ENCODE data around the gene BTBD1.

The BTBD1 gene

DNA sequence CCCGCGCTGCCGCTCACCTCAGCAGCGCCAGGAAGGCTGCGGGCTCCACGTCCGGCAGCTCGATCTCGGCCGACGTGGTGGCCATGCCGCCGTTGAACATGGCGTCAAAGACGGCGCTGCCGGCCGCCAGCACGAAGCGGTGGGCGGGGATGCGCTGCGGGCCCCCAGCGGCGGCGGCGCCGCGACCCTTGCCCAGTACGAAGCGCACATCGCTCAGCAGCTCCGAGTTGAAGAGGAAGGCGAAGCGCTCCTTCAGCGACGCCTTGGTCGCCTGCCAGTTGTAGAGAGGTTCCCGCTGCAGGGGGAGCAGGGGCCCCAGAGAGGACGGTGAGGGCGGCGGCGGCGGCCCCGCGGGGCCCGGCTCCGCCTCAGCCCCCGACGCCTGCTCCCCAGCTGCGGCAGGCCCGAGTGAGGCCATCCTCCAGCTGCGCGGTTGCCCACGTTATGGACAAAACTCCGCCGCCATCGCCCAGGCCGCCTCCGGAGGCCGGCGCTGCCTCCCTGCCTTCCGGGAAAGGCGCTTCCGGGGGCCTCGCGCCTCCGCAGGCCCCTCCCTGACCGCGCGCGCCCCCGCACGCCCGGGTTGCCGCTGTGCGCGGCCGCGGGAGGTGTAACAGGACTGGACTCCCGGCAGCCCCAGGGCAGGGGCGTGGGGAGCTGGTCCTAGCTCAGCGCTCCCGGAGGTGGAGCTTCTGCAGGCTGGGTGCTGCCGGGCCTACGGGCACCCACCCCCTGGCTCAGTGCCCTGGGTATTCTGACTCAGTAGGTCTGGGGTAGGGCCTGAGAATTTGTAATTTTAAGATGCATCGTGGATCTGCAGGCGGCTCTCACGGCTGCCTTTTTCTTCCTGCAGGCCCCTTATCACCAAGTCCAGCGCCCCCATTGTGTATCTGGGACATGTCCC lies at the start of gene BTBD1:
Gene BTBD1, minus strand, starts transcription at position 519 of the 904 bp plus-strand sequence. Its CDS starts 101 bp downstream, at position 418.
- DNase-seq (ENCODE audit: low spot score): peak; percentile 84

DNA sequence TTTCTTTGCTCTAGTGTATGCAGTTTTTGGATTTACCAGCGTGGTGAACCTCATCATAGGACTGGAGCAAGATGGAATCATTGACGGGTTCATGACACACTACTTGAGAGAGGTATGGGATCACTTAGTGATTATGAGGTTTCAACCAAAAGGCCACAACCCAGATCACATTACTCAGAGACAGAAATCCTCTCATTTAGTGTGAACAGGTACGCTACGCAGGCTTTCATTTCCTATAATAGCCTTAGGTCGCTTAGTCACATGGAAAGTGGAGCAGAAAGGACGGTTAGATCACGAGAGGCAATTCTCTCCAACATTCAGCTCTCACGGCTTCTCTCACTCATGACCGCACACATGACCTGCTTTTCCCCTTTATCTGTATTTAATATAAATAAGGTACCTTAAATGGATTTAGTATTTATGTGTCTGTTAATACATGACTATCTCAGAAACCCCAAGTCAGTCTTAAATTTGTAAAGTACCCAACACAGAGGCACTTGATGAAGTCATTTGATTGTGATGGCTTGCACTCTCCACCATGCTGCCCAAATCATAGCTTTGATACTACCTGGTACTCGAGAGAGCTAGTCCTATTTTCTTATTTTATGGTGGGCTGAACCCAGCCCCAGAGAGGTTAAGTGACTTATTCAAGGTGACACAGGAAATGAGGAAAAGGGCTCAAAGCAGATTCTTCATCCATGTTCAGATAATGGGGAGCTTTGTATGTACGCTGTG lies 48.9 kb upstream of the BTBD1 start:
- no peak for DNase-seq (ENCODE audit: low spot score)

DNA sequence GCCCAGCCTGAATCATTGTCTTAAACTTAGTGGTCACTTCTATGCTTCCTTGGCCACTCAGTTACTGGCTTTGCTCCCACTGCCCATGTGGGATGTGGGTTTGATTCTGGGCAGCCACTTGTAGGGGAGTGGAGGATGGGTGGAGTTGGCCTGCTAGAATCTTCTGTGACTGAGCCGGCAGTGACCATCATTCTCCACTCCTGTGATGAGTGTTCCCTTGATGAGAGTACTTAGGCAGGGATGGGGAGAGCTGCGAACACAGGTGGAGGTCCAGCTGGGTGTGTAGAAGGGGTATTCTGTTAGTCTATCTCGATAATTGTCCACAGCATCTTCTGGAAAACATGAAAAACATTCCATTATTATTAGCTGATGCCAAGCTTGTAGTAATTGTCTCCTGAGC lies 48.4 kb upstream of the BTBD1 start:
- DNase-seq (ENCODE audit: low spot score): no peak

DNA sequence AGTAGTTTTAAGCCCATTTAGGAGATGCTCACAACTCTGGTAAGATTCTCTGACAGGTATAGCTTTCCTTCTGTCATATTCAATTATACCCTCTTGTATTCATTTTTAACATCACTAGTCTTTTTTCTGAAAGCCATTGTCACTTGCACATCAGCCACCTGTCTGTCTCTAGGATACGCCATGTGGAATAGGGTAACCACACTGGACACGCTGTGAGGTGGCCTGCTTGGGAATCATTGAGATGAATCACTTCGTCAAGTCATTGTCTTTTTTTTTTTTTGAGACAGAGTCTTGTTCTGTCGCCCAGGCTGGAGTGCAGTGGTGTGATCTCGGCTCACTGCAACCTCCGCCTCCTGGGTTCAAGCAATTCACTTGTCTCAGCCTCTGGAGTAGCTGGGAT lies 47.8 kb upstream of the BTBD1 start:
- DNase-seq (ENCODE audit: low spot score): no peak

DNA sequence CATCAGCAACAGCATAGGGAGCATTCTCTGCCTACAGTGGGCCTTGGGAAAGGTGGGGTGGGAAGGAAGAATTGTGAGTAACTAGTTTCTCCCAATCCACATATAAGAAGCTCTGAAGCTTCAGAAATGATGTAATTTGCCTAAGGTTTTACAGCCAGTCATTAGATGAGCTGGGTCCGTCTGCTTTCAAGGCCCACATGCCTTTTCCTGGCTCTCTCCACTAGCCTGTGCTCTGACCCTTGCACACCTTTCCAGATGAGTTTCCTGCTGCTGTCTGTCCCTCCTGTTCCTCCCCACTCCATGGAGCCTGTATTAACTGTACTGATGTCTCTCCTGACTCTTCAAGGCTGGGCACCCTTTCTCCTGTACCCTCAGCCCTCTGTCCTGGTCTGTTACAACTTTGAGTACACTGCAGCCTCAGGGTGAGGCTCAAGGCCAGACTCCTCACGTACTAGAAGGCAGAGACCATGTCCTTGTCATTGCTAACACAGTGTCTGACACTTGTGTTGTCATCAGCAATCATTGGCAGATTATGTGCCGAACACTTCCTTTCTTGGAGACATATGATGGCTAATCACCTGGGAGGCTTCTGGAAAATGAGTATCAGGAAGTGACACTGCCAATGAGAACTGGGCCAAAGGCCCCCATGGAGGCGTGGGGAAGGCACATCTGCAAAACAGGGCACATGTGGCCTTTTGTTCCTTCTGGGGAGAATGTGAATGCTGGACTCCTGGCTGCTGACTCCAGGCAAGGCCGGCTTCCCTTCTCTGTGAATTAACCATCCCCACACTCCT lies 47.0 kb upstream of the BTBD1 start:
- DNase-seq (ENCODE audit: low spot score): no peak

DNA sequence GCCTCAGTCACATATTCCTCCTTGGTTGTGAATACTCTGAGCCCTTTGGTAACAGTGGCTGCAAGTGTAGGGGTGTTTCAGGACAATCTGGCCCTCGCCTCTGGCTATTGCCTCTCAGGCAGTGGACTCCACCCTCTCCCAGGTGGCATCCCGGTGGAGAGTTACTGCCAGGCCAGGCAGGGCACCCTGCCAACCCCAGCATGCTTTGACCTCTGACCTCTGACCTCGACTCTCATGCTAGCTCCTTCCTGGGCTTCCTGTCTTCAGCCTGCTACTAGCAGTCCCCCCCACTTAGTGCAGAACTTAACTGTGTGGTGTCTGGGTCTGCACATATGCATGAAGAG lies 45.9 kb upstream of the BTBD1 start:
- DNase-seq (ENCODE audit: low spot score): no peak

DNA sequence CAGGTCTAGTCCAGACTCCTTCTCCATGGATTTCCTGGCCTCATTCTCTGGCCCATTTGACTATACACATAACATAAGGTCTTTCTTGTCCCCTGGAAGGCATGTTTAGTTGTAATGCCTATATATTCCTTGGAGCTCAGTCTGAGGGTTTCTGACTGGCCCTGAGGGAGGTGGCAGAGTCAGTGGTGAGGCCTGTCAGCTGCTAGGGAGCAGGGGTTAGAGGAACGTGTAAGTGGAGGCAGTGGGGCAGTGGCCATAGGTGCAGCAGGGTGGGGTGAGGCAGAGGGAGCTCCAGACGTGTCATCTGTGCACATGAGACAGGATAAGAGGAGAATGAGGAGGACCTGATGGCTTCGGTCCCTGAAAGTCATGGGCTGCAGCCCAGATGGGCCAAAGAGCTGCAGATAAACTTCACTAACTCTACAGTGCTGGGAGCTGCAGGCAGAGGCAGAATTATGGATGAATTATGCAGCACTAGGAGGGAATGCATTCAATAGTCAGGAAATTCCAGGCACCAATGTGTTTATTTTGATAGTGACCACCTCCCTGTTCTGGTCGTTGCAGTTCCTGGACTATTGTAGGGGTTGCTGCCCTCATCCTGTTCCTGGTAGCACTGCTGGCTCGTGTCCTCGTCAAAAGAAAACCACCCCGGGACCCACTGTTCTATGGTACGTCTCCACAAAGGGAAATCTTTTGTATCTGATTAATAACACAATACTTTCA lies 45.3 kb upstream of the BTBD1 start:
- no peak for DNase-seq (ENCODE audit: low spot score)

DNA sequence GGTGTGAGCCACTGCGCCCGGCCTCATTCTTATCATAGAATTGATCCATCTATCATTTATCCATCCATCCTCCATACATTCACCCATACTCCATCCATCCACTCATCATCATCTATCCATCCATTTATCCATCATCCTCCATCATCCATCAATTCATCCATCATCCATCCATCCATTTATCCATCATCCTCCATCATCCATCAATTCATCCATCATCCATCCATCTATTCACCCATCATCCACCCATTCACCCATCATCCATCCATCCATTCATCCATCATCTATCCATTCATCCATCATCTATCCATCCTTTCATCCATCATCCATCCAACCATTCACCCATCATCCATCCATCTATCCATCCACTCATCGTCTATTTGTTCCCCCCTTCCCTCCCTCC lies 44.1 kb upstream of the BTBD1 start:
- no peak for DNase-seq (ENCODE audit: low spot score)

DNA sequence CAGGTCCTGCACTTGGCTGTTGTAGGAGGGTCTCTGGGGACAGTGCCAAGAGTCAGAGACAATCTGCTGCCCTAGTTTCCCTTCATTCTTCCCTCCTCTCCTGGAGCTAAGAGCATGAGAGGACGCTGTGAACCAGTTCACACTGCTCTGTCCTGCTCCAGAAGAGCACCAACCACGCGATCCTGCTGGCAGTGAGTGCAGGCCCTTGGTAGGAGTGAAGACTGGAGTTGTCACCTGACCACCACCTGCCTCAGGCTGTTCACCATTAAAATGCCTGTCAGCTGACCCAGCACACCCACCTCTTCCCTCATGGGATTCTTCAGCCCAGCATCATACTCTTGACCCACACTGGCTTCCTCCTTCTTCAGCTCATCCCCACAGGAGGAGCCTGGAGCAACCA lies 43.3 kb upstream of the BTBD1 start:
- no peak for DNase-seq (ENCODE audit: low spot score)

DNA sequence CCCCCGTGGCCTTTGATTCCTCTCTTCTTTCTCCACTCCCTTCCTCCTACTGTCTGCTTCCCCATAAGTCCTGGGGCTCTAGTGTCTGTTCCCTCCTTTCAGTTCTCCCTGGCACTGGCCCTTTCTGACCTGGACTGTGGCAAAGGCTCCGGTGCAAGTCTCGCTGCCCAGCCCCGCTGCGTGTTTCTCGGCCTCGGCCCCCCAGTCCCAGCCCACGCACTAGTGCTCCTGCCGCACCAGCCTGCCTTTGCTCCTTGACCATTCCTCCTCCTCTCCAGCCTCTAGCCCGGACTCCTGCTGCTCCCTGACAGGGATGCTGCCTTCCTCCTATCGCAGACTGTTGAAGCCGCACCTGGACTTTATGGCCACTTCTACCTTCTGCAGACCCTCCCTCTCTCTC lies 42.5 kb upstream of the BTBD1 start:
- DNase-seq (ENCODE audit: low spot score): no peak

DNA sequence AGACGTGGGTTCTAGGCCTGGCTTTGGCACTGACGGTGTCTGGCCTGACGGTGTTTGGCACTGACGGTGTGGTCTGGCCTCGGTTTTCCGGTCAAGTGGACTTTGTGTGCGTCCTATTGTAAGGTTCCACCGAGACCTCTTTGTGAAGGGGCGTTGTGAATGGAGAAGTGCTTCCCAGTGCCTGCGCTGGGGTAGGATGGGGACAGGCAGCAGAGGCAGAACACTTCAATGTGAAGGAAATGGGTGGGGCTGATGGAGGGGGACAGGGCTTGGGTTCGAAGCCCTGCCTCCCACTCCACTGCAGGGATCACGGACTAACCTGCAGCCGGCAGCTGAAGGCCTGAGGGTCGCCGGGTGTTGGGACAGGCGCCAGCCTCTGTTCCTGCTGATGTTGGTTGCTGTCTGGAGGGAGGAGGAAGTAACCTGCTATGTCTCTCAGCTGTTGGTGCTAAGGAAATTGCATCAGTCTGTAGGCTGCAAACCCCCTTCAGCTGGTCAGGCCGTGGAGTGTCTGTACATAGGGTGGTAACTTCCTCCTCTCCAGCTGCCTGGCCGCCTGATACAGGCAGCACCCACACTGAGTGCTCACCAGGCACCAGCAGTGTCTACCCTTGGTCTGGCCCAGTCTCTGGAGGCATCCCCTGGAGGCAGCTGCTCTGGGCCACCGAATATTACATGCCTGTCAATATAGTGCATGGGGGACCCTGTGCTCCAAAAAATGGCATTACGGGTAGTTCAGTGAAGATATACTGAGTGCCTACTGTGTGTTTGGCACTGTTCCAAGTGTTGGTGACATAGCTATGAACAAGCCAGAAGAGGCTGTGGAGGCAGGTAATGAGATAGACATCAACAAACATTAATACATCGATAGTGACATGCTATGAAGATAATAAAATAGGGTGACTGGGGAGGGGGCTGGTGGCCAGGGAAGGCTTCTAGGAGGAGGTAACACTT lies 41.5 kb upstream of the BTBD1 start:
- peak; percentile 10 for DNase-seq (ENCODE audit: low spot score)

DNA sequence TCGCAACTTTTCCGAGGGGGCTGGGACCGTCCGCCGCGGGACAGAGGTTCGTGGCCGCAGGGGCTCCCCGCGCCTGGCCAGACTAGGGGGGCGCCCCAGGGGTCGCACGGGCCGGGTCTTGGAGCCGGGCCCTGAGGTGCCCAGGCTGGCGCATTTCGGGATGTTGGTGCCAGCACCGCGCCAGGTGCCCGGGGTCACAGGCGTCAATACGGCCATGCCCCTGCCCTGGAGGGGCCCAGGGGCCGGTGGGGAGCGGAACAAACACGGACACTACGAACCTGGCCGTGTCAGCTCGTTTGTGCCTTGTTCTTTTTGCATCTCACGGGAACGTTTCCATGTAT lies 40.8 kb upstream of the BTBD1 start:
- DNase-seq (ENCODE audit: low spot score): no peak

DNA sequence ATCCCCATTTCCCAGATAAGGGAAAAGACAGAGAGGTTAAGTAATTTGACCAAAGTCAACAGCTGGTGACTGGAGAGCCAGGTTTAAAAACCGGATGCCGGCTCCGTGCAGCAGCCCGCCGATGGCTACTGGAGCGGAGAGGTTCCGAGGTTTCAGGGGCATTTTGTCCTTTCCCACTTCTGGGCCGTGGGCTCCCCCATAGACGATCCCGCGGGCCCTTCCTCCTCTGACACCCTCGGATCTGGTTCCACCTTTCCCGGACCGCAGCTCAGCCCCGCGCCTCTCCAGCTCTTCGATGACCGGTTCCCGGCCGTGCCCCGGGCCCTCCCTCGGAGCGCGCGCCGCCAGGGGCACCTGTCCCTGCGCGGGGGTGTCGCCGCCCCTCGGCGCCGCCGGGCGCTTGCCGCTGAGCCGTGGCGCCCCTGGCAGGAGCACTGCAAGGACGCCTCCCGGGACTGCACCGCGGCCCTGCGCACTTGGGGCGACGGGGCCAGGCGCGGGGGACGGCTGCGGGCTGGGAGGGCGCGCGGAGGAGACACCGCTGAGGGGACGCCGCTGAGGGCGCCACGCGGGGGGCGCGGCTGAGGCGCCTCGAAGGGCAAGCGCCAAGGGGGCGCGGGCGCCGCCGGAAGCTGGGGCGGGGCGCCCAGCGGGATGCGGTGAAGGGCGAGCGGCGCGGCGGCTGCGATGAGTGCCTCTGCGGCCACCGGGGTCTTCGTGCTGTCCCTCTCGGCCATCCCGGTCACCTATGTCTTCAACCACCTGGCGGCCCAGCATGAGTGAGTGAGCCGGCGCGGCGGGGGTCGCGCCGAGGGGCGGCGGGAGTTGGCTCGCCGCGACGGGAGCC lies 40.2 kb upstream of the BTBD1 start, which contains the start of gene TM6SF1:
Gene TM6SF1, plus strand, starts transcription at position 652 of the 847 bp plus-strand sequence. Its CDS starts 36 bp downstream, at position 688.
- no peak for DNase-seq (ENCODE audit: low spot score)

DNA sequence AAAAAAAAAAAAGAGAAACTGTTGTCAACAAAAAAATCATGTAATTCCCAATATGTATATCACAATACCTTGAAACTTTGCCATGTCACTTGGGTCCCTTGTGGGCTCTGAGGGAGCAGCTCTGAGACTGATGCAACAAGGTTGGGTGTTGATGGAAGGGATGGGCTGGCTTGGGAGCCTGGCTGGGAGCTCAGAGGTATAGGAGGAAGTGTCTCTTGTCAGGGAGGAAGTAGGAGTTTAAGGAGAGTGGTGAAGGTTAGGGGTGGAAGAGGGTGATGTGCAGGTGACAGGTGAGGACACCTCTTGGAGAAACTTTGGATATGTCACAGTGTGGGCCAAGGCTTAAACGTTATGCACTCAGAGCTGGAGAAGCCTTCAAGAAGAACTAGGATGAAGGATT lies 38.4 kb upstream of the BTBD1 start:
- no peak for DNase-seq (ENCODE audit: low spot score)

DNA sequence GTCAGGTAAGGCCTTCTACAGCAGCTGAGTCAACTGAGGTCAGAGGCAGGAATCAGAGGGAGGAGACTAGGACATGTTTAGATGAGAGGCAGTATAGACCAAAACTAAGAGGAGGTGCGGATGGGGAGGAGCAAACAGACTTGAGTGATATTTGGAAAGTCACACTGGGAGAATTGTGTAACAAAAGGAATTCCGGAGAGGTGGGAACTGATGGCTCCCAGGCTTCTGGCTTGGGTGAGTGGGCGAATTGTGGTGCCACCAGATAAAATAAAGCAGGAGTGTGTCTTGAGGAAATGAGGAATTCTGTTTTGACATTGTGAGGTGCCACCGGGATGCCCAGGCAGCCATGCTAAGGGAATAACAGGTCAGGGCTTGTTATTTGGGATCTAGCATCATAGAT lies 37.1 kb upstream of the BTBD1 start:
- no peak for DNase-seq (ENCODE audit: low spot score)

DNA sequence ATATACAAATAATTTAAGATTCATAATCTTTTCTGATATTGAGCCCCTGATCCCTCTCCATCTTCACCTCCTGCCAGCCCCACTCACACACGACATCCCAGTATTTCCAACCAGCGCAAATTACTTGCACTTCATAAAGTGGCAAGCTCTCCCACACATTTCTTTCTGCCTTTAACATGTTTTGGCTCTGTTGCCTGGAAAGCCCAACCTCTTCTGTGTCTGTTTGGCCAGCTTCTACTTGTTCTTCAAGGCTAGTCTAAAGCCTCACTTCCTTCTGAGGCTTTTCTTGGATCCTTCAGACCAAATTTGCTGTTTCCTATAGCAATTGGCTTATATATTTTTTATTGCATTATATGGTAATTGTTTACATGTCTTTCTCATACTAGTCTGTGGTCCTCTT lies 35.3 kb upstream of the BTBD1 start:
- DNase-seq (ENCODE audit: low spot score): no peak

DNA sequence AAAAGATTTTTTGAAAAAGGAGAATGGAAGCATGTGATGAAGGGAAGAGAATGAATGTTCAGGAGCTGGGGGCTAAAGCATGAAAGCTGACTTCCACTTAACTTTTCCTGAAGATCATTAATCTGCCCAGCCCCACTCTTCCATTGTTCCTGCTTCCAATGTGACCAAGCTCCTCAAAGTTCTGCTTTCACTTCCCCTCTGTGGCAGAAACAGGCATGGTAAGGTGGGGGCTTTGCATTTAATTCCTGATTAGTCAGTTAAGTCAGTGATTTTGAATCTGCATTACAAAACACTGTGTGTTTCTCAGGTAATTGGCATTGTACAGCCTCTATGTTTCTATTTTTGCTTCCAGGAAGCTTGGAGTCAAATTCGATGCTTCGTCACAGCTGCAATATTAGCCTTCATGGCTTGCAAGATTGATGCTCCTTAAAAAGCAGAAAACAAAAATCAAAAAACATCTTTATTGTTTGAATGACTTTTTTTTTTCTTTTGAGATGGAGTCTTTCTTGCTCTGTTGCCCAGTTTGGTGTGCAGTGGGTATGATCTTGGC lies 33.1 kb upstream of the BTBD1 start:
- DNase-seq (ENCODE audit: low spot score): no peak

DNA sequence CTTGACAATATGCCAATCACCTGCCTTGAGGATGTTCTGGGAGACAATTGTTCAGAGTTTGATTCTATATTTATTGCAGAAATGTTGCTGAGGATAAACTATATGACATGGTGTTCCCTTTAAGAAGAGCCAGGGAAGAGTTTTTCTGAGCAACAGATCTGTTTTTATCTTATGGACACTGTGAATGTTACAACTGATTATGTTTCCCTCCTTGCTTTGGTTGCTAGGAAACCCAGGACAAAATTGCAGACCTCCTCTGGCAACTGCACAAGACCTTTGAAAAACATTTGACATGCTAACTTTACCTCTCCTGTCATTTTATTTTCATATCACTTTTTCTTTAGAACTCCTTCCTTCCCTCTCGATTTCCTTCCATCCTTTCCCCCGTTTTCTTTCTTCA lies 32.2 kb upstream of the BTBD1 start:
- no peak for DNase-seq (ENCODE audit: low spot score)

DNA sequence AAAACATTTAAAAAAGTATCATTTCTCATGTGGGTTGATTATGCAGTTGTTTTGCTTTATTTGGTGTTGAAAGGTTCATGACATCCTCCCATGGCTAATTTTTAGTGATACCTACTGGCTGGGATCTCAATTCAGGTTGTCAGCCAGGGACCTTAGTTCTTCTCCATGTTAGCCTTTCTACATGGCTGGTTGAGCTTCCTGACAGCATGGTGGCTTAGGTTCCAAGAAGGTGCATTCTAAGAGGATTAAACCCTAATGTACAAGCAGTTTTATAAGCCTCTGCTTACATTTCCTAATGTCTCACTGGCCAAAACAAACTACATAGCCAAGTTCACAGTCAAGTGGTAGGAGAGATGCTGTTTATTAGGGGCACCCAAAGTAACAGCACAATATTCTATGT lies 31.0 kb upstream of the BTBD1 start:
- no peak for DNase-seq (ENCODE audit: low spot score)

DNA sequence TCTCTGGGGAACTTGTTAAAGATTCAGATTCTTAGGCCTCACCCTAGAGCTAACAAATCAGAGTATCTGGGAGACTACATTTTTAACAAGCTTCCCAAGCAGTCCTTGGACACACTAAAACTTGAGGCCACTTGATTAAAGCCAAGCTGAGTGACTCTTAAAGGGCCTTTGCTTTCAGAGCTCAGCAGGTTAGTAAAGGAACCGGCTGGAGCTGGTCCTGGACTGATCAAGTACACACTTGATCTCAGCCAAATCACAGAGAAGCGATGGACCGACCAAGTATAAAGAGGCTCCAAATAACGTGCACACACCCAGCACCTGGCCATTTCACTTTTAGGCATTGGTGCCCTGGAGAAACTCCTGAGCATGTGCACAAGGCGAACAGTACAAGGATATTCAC lies 27.5 kb upstream of the BTBD1 start:
- no peak for DNase-seq (ENCODE audit: low spot score)
